Kidney (tissue), 14 donors: Measurements from ENCODE around the gene DSCAML1. TPM values are rescaled to one million over a fixed set of nuclear protein-coding genes. Genes with fewer than 3 reads are reported as not detected.

Experiments
- DNase-seq, 5 donors: peaks; one replicate each; pipeline ENCODE4 v3.0.0-alpha.2; 2013 to 2020
- FAIRE-seq: peaks from 2 replicates; lab custom pipeline; 2012; peaks lifted over from hg19 to GRCh38; lab: Jason Lieb, UNC
- H3K27ac ChIP-seq, 2 donors: one replicate each; pipeline ENCODE4 v1.7.0; 2013; ENCODE audit warnings: low read depth in 2 of 2, low read length in 2 of 2, inconsistent platforms in 1 of 2
- H3K27me3 ChIP-seq: one replicate; pipeline ENCODE4 v1.7.1; 2013; ENCODE audit warnings: low read length, inconsistent platforms; ENCODE audit not compliant: control insufficient read depth, insufficient read depth
- H3K36me3 ChIP-seq, 3 donors: one replicate each; pipeline versions ENCODE4 v1.7.0 to v1.7.1; 2013; ENCODE audit warnings: low read length in 3 of 3, control low read depth in 1 of 3, inconsistent platforms in 1 of 3; ENCODE audit not compliant: insufficient read depth in 3 of 3, control insufficient read depth in 2 of 3
- H3K4me1 ChIP-seq, 3 donors: one replicate each; pipeline versions ENCODE4 v1.7.0 to v1.7.1; 2013; ENCODE audit warnings: low read length in 3 of 3, inconsistent platforms in 1 of 3, low read depth in 1 of 3; ENCODE audit not compliant: control insufficient read depth in 2 of 3, insufficient read depth in 2 of 3
- H3K4me3 ChIP-seq, 3 donors: one replicate each; pipeline versions ENCODE4 v1.7.0 to v1.8.1; 2013; ENCODE audit warnings: low read length in 3 of 3, control low read depth in 1 of 3, inconsistent platforms in 1 of 3
- H3K9ac ChIP-seq, 3 donors: one replicate each; pipeline versions ENCODE4 v1.7.0 to v1.7.1; 2013; ENCODE audit warnings: low read length in 3 of 3, control low read depth in 1 of 3, inconsistent platforms in 1 of 3
- H3K9me3 ChIP-seq, 3 donors: one replicate each; pipeline versions ENCODE4 v1.7.0 to v1.7.1; 2013; ENCODE audit warnings: low read length in 3 of 3, control low read depth in 1 of 3, inconsistent platforms in 1 of 3; ENCODE audit not compliant: control insufficient read depth in 2 of 3, insufficient read depth in 1 of 3
- CTCF ChIP-seq: IDR thresholded peaks from 3 replicates; pipeline ENCODE4 v1.5.1; 2012; ENCODE audit warnings: mild to moderate bottlenecking, moderate library complexity, borderline replicate concordance; ENCODE audit not compliant: insufficient read depth; ENCODE audit errors: extremely low read depth
- intact Hi-C: fragments of 100-400 bp; cut with DNase I; formaldehyde crosslinking; loops from one replicate; pipeline ENCODE4 v1.11.1; 2022
- polyA plus RNA-seq: library from polyadenylated mRNA; stranded (reverse); fragments of 350-450 nt; fragmentation: Illumina TruSeq; extraction: RNeasy Lipid Tissue Mini Kit (QIAGEN cat#74804); gene quantifications from one replicate; pipeline ENCODE4 v1.2.3, GENCODE V29; 2014; ENCODE audit warnings: low read depth, low replicate concordance; ENCODE audit not compliant: insufficient read depth
- total RNA-seq: library from RNA; stranded (reverse); fragmentation: NEBNext Ultra II Directional; extraction: Animal tissue kit (Norgen Biotek cat#: 25700); gene quantifications from one replicate; pipeline ENCODE4 v1.2.1, GENCODE V29; 2021
- donor health status: control.
- donor health status: control.
- donor health status: control.
- donor health status: control.
- donor health status: control.
- donor health status: DM: yes; HTN: yes; CAD: no.
- donor health status: Normal renal cell carcinoma (clear cell type).

Gene DSCAML1
- total and polyA plus RNA-seq, 2 donors from 2014 or later: 0.95 to 17.3 TPM

GRCh38 chr11:117459123-117459978 lies 337.7 kb downstream of the DSCAML1 start:
- Histone ChIP-seq H3K9ac (no peak overlapping the region), H3K36me3 (no peaks in the 10 kb centered on the region), H3K9me3 (peaks cover 0 to 6% (median 0%) of the 10 kb centered on the region in 3 donors), H3K27me3 (no peaks in the 10 kb centered on the region), H3K4me1 (no peaks in the 10 kb centered on the region), H3K27ac (no peak overlapping the region), H3K4me3 (no peak overlapping the region)
- FAIRE-seq (no peak), DNase-seq (no peak)
- intact Hi-C loops: no loop called here
- TF ChIP-seq CTCF: no peak

- no peaks in the 10 kb centered on the region for H3K27me3 ChIP-seq
- no peaks in the 10 kb centered on the region for H3K4me1 ChIP-seq
- H3K9me3 ChIP-seq: peaks cover 0 to 11% (median 0%) of the 10 kb centered on the region in 3 donors
- no peak for FAIRE-seq
- intact Hi-C loops: no loop called here
- DNase-seq: peak in 2 of 5 donors; percentile 25 to 46
- no peak overlapping the region for H3K4me3 ChIP-seq
- H3K27ac ChIP-seq: no peak overlapping the region
- H3K36me3 ChIP-seq: no peaks in the 10 kb centered on the region
- no peak for TF ChIP-seq CTCF
- no peak overlapping the region for H3K9ac ChIP-seq
These were observed 338.5 kb downstream of the DSCAML1 start for GRCh38 chr11:117458275-117459122.

- no peaks in the 10 kb centered on the region for H3K4me1 ChIP-seq
- DNase-seq: no peak
- no peak overlapping the region for H3K27ac ChIP-seq
- no peak for TF ChIP-seq CTCF
- no peak overlapping the region for H3K9ac ChIP-seq
- no peaks in the 10 kb centered on the region for H3K36me3 ChIP-seq
- peaks cover 0 to 11% (median 0%) of the 10 kb centered on the region in 3 donors for H3K9me3 ChIP-seq
- no peaks in the 10 kb centered on the region for H3K27me3 ChIP-seq
- no peak overlapping the region for H3K4me3 ChIP-seq
- intact Hi-C loops: no loop called here
- no peak for FAIRE-seq
These were observed 339.2 kb downstream of the DSCAML1 start for GRCh38 chr11:117457835-117458234.
